ENCODE results near the gene MLXIPL. TPM values are rescaled to one million over a fixed set of nuclear protein-coding genes. Genes with fewer than 3 reads are reported as not detected.

The MLXIPL gene
- total RNA-seq: 10 to 100 TPM in 1 of 4 donors, 1 to 10 TPM in 3; 1.3 to 12.0 (median 5.6) TPM

GRCh38 chr7:73623798-73624668 is at the start of gene MLXIPL:
MLXIPL (minus strand) TSS chr7:73624522; CDS start chr7:73624492, 30 bp downstream.
- intact Hi-C loops (cut with DNase I; ENCODE audit: low total_unique reads): no loop called here
- DNase-seq (ENCODE audit: low spot score in 2 of 2): peak; percentile 74 to 93
- WGBS, 2 donors: 4 to 14% methylated on average over 17 to 38 of the region's 80 CpGs
- TF ChIP-seq POLR2A (IDR thresholded peaks at IDR 0.05): no peak
- TF ChIP-seq CTCF (IDR thresholded peaks at IDR 0.05): no peak
- peak within 1 kb of the TSS; percentile 16 for H3K4me3 ChIP-seq (ENCODE audit: low read depth, poor library complexity, severe bottlenecking)

- TF ChIP-seq POLR2A (IDR thresholded peaks at IDR 0.05) (no peak), CTCF (IDR thresholded peaks at IDR 0.05) (no peak)
- H3K4me3 ChIP-seq (ENCODE audit: low read depth, poor library complexity, severe bottlenecking): no peak overlapping the region
- WGBS, 2 donors: 94 to 95% methylated on average over 15 of the region's 15 CpGs
- DNase-seq (ENCODE audit: low spot score in 2 of 2): no peak
- intact Hi-C loops (cut with DNase I; ENCODE audit: low total_unique reads): no loop called here
Measured at GRCh38 chr7:73671857-73672445, 47.6 kb upstream of the MLXIPL start.

- WGBS, 2 donors: 40 to 50% methylated on average over 1 to 5 of the region's 12 CpGs
- intact Hi-C loops (cut with DNase I; ENCODE audit: low total_unique reads): no loop called here
- DNase-seq (ENCODE audit: low spot score in 2 of 2): no peak
- H3K4me3 ChIP-seq (ENCODE audit: low read depth, poor library complexity, severe bottlenecking): no peak overlapping the region
- TF ChIP-seq POLR2A (IDR thresholded peaks at IDR 0.05): no peak
- TF ChIP-seq CTCF (IDR thresholded peaks at IDR 0.05): no peak
Measured at GRCh38 chr7:73671322-73671661, 47.0 kb upstream of the MLXIPL start.

- 84 to 90% methylated on average over 12 of the region's 12 CpGs for WGBS, 2 donors
- TF ChIP-seq CTCF (IDR thresholded peaks at IDR 0.05): no peak
- no peak for TF ChIP-seq POLR2A (IDR thresholded peaks at IDR 0.05)
- intact Hi-C loops (cut with DNase I; ENCODE audit: low total_unique reads): no loop called here
- no peak overlapping the region for H3K4me3 ChIP-seq (ENCODE audit: low read depth, poor library complexity, severe bottlenecking)
- DNase-seq (ENCODE audit: low spot score in 2 of 2): no peak
Measured at GRCh38 chr7:73669858-73670385, 45.6 kb upstream of the MLXIPL start.

- TF ChIP-seq CTCF (IDR thresholded peaks at IDR 0.05) (no peak), POLR2A (IDR thresholded peaks at IDR 0.05) (no peak)
- intact Hi-C loops (cut with DNase I; ENCODE audit: low total_unique reads): no loop called here
- DNase-seq (ENCODE audit: low spot score in 2 of 2): no peak
- WGBS, 2 donors: 81 to 86% methylated on average over 18 to 19 of the region's 19 CpGs
- H3K4me3 ChIP-seq (ENCODE audit: low read depth, poor library complexity, severe bottlenecking): no peak overlapping the region
Measured at GRCh38 chr7:73669288-73669701, 45.0 kb upstream of the MLXIPL start.
